Measurements from ENCODE around the gene NEUROD2. TPM values are rescaled to one million over a fixed set of nuclear protein-coding genes. Genes with fewer than 3 reads are reported as not detected.
A peak's percentile ranks its signal among the peaks of the same experiment; 100 is the strongest.

NEUROD2 gene
- total and polyA plus RNA-seq, 2 of the 13 experiments (the other 11 are each of a cell fraction or from before 2014, with no cell fraction given) = not detected

GRCh38 chr17:39636927-39637736, 29.4 kb upstream of the NEUROD2 start, which contains the start of gene STARD3 (continued):
- TF ChIP-seq ZNF740 (CRISPR knock-in tag; IDR thresholded peaks at IDR 0.05) = 0 out of 2 replicates have a peak, but pooled peaks have one; percentile 42
- TF ChIP-seq, protein P1, sequence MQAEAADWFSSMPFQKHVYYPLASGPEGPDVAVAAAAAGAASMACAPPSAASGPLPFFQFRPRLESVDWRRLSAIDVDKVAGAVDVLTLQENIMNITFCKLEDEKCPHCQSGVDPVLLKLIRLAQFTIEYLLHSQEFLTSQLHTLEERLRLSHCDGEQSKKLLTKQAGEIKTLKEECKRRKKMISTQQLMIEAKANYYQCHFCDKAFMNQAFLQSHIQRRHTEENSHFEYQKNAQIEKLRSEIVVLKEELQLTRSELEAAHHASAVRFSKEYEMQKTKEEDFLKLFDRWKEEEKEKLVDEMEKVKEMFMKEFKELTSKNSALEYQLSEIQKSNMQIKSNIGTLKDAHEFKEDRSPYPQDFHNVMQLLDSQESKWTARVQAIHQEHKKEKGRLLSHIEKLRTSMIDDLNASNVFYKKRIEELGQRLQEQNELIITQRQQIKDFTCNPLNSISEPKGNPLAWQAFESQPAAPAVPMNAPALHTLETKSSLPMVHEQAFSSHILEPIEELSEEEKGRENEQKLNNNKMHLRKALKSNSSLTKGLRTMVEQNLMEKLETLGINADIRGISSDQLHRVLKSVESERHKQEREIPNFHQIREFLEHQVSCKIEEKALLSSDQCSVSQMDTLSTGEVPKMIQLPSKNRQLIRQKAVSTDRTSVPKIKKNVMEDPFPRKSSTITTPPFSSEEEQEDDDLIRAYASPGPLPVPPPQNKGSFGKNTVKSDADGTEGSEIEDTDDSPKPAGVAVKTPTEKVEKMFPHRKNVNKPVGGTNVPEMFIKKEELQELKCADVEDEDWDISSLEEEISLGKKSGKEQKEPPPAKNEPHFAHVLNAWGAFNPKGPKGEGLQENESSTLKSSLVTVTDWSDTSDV (CRISPR knock-in tag; IDR thresholded peaks at IDR 0.05) = peak; percentile 90
- TF ChIP-seq ZNF776 (CRISPR knock-in tag; IDR thresholded peaks at IDR 0.05) = peak; percentile 87
- no peak for TF ChIP-seq ONECUT2 (CRISPR knock-in tag; IDR thresholded peaks at IDR 0.05)
- no peak for TF ChIP-seq DR1 (CRISPR knock-in tag; IDR thresholded peaks at IDR 0.05)
- TF ChIP-seq HNRNPH1 (optimal IDR thresholded peaks at IDR 0.05; ENCODE audit: low read depth, low read length) = no peak
- 0 out of 2 replicates have a peak, but pooled peaks have one; percentile 54 for TF ChIP-seq ZNF232 (CRISPR knock-in tag; IDR thresholded peaks at IDR 0.05; ENCODE audit: borderline replicate concordance)
- TF ChIP-seq NR3C1 (CRISPR knock-in tag; IDR thresholded peaks at IDR 0.05) = no peak
- peak; percentile 96; the same call in 1 of the 2 replicates for TF ChIP-seq ZBED4 (CRISPR knock-in tag; IDR thresholded peaks at IDR 0.05; ENCODE audit: borderline replicate concordance)
- no peak for TF ChIP-seq ZNF121 (CRISPR knock-in tag; IDR thresholded peaks at IDR 0.05)
- TF ChIP-seq ZNF710 (CRISPR knock-in tag; IDR thresholded peaks at IDR 0.05; ENCODE audit: borderline replicate concordance) = peak; percentile 45; the same call in 1 of the 2 replicates
- TF ChIP-seq, protein P2, sequence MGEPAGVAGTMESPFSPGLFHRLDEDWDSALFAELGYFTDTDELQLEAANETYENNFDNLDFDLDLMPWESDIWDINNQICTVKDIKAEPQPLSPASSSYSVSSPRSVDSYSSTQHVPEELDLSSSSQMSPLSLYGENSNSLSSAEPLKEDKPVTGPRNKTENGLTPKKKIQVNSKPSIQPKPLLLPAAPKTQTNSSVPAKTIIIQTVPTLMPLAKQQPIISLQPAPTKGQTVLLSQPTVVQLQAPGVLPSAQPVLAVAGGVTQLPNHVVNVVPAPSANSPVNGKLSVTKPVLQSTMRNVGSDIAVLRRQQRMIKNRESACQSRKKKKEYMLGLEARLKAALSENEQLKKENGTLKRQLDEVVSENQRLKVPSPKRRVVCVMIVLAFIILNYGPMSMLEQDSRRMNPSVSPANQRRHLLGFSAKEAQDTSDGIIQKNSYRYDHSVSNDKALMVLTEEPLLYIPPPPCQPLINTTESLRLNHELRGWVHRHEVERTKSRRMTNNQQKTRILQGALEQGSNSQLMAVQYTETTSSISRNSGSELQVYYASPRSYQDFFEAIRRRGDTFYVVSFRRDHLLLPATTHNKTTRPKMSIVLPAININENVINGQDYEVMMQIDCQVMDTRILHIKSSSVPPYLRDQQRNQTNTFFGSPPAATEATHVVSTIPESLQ (CRISPR knock-in tag; conservative IDR thresholded peaks at IDR 0.05) = no peak
- TF ChIP-seq THAP7 (CRISPR knock-in tag; IDR thresholded peaks at IDR 0.05) = peak; percentile 84
- TF ChIP-seq ZFAT (CRISPR knock-in tag; conservative IDR thresholded peaks at IDR 0.05) = no peak
- no peak for TF ChIP-seq NR1H2 (CRISPR knock-in tag; IDR thresholded peaks at IDR 0.05; ENCODE audit: borderline replicate concordance, low read depth)
- no peak for TF ChIP-seq NFE2L2 (IDR thresholded peaks at IDR 0.05; ENCODE audit: low read length)

All from HepG2 (cell line).